IMR-90 (cell line): Measurements from ENCODE around the gene ZBTB45.

Experiments
- CEBPB ChIP-seq: IDR thresholded peaks from 2 replicates; pipeline ENCODE4 v1.6.1; 2012; ENCODE audit warnings: low read depth, low read length, improper control_type of control experiment
- POLR2A ChIP-seq: IDR thresholded peaks from 2 replicates; pipeline ENCODE4 v1.6.1; 2012; ENCODE audit warnings: mild to moderate bottlenecking, low read depth, low read length
- RAD21 ChIP-seq: IDR thresholded peaks from 2 replicates; pipeline ENCODE4 v1.6.1; 2012; ENCODE audit warnings: low read length, improper control_type of control experiment
- RCOR1 ChIP-seq: IDR thresholded peaks from 2 replicates; pipeline ENCODE4 v1.6.1; 2012; ENCODE audit warnings: mild to moderate bottlenecking, low read length, improper control_type of control experiment; ENCODE audit not compliant: insufficient replicate concordance
- RFX5 ChIP-seq: IDR thresholded peaks from 2 replicates; pipeline ENCODE4 v1.8.0; 2012; ENCODE audit warnings: low read depth, mild to moderate bottlenecking, low read length, moderate library complexity
- SMC3 ChIP-seq: fragments of 150-350 bp; IDR thresholded peaks from 2 replicates; pipeline ENCODE4 v1.6.1; 2016; ENCODE audit warnings: low read depth, mild to moderate bottlenecking, antibody characterized with exemption, low read length, moderate library complexity
- TF ChIP-seq, protein P1 (sequence below): conservative IDR thresholded peaks from 2 replicates; pipeline ENCODE4 v1.5.1; 2012; ENCODE audit warnings: mild to moderate bottlenecking, low read depth, low read length, improper control_type of control experiment
- TF ChIP-seq, protein P2 (sequence below): fragments of 150-350 bp; IDR thresholded peaks from 2 replicates; pipeline ENCODE4 v1.6.1; 2017; ENCODE audit warnings: mild to moderate bottlenecking, antibody characterized with exemption, low read length, low read depth
- TF ChIP-seq, protein P3 (sequence below): fragments of 150-350 bp; IDR thresholded peaks from 2 replicates; pipeline ENCODE4 v1.6.1; 2016; ENCODE audit warnings: low read depth, mild to moderate bottlenecking, low read length, moderate library complexity, borderline replicate concordance

DNA sequence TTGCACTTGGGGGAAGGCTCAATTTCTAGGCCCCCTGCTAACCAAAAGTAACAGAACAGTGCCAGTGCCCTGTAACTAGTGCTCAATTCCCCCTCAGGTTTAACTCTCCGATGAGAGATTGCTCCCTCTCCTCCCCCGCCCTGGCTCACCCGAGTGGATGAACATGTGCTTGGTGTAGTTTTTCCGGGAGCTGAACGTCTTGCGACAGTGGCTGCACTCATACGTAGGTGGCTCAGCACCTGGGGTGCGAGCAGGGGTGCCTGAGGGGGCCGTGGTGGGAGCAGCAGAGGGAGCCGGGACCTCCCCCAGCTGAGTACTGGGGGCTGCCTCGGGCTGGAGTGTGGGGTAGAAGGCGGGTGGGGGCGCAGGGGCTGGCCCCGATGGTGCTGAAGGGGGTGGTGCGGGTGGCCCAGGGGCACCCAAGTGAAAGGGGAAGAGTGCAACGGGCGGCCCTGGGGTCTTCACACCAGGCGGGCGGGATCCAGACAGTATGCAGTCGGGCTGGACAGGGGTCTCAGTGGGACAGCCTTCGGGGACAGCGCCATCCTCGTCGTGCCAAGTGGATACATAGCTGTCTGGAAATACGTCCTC lies 3.3 kb downstream of the ZBTB45 start:
- TF ChIP-seq, protein P1, sequence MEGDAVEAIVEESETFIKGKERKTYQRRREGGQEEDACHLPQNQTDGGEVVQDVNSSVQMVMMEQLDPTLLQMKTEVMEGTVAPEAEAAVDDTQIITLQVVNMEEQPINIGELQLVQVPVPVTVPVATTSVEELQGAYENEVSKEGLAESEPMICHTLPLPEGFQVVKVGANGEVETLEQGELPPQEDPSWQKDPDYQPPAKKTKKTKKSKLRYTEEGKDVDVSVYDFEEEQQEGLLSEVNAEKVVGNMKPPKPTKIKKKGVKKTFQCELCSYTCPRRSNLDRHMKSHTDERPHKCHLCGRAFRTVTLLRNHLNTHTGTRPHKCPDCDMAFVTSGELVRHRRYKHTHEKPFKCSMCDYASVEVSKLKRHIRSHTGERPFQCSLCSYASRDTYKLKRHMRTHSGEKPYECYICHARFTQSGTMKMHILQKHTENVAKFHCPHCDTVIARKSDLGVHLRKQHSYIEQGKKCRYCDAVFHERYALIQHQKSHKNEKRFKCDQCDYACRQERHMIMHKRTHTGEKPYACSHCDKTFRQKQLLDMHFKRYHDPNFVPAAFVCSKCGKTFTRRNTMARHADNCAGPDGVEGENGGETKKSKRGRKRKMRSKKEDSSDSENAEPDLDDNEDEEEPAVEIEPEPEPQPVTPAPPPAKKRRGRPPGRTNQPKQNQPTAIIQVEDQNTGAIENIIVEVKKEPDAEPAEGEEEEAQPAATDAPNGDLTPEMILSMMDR = no peak
- TF ChIP-seq SMC3 (no peak), RAD21 (no peak), POLR2A (no peak), RCOR1 (no peak), CEBPB (no peak), RFX5 (no peak)
- TF ChIP-seq, protein P2, sequence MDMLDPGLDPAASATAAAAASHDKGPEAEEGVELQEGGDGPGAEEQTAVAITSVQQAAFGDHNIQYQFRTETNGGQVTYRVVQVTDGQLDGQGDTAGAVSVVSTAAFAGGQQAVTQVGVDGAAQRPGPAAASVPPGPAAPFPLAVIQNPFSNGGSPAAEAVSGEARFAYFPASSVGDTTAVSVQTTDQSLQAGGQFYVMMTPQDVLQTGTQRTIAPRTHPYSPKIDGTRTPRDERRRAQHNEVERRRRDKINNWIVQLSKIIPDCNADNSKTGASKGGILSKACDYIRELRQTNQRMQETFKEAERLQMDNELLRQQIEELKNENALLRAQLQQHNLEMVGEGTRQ = no peak
- TF ChIP-seq, protein P3, sequence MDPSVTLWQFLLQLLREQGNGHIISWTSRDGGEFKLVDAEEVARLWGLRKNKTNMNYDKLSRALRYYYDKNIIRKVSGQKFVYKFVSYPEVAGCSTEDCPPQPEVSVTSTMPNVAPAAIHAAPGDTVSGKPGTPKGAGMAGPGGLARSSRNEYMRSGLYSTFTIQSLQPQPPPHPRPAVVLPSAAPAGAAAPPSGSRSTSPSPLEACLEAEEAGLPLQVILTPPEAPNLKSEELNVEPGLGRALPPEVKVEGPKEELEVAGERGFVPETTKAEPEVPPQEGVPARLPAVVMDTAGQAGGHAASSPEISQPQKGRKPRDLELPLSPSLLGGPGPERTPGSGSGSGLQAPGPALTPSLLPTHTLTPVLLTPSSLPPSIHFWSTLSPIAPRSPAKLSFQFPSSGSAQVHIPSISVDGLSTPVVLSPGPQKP = no peak
